ENCODE measurements around the gene PCMT1.
A peak's percentile ranks its signal among the peaks of the same experiment; 100 is the strongest.
"Not testable (repeated sequence)": the region's sequence is repeated elsewhere in the genome, so short reads cannot be mapped to it uniquely, and the experiment has no call there.

PCMT1 gene

DNA sequence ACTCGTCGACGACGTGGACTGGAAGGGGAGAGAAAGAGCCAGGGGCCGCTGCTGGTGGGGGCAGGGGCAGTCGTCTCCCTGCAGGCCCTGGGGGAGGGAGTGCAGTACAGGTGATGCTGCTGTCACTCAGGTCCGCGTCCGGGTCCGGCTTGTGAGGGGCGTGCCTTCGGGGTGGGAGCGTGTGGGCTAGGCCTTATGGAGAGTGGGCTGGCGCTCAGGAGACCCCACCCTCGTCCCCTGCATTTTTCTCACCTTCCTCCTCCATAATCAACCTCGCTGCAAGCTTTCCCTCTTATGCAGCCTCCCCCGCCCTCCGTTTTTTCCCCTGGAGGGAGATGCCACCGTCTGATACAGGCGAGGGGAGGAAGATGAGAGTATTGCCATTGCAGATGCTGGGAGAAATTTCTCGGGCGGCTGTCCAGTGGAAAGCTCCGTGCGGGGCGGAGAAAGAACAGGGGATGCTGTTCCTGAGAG lies 632 bp downstream of the PCMT1 start:
- DNase-seq (ENCODE audit: low read depth in 2 of 2): no peak

DNA sequence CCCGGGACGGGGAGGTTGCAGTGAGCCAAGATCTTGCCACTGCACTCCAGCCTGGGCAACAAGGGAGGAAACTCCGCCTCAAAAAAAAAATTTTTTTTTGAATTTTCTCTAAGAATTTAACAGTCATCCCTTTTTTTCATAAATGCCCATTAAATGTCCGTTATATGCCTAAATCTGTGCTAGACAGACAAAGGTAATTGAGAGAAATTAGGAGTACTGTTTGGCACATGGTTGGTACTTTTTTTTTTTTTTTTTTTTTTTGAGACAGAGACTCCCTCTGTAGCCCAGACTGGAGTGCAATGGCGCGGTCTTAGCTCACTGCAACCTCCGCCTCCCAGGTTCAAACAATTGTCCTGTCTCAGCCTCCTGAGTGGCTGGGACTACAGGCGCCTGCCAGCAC lies 1.7 kb downstream of the PCMT1 start:
- DNase-seq (ENCODE audit: low read depth in 2 of 2): no peak

DNA sequence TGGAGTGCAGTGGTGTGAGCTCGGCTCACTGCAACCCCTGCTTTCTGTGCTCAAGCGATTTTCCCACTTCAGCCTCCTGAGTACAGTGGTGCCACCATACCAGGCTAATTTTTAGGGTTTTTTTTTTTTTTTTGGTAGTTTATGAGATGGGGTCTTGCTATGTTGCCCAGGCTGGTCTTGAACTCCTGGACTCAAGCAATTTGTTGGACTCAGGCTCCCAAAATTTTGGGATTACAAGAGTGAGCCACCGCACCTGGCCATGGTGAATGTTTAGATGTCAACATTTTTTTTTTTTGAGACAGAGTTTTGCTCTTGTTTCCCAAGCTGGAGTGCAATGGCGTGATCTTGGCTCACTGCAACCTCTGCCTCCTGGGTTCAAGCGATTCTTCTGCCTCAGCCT lies 2.4 kb downstream of the PCMT1 start:
- DNase-seq (ENCODE audit: low read depth in 2 of 2): not testable (repeated sequence)

DNA sequence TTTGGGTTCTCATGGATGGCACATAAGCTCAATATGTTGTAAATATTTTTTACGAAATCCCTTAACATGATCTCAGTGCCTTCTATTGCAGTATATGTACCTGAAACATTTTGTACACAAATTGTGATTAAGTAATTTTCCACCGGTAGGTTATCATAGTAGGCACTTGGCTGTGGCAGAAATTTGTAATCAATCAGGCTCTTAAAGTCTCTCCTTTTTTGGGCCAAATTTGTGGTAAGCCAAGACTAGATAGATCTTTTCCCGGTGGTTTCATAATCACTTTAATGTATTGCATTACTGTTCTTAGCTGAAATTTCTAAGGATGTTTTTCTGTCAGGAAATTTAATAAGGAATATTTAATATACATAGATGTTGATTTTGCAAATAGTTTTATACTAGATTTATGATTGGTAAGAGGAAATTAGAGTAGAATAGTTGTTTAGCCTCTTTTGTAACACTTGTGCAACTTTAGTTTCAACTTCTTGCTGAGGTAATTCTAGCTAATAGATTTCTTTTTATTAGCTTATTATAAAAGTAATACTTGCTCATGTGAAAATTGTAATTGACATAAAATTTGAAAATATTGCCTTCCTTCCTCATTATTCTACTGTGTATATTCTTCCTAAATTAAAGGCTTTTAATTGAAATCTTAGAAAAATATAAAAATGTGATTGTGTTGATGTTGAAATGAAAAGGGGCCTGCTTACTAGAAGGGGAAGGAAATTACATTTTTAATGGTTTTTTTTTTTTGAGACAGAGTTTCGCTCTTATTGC lies 3.2 kb downstream of the PCMT1 start:
- DNase-seq (ENCODE audit: low read depth in 2 of 2): no peak

DNA sequence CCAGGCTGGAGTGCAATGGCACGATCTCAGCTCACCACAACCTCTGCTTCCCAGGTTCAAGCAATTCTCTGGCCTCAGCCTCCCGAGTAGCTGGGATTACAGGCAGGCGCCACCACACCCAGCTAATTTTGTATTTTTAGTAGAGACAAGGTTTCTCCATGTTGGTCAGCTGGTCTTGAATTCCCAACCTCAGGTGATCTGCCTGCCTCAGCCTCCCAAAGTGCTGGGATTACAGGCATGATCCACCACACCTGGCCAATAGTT lies 3.8 kb downstream of the PCMT1 start:
- not testable (repeated sequence) for DNase-seq (ENCODE audit: low read depth in 2 of 2)

DNA sequence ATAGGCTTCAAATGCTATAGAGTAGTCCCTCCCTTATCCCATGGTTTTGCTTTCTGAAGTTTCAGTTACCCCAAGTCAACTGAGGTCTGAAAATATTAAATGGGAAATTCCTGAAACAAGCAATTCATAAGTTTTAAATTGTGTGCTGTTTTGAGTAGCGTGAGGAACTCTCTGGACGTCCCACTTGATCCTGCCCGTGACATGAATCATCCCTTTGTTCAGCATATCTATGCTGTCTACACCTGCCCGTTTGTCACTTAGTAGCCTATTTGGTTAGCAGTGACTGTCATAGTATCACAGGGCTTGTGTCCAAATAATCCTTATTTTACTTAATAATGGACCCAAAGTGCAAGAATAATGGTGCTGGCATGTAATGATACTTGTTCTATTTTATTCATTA lies 5.0 kb downstream of the PCMT1 start:
- DNase-seq (ENCODE audit: low read depth in 2 of 2): no peak

DNA sequence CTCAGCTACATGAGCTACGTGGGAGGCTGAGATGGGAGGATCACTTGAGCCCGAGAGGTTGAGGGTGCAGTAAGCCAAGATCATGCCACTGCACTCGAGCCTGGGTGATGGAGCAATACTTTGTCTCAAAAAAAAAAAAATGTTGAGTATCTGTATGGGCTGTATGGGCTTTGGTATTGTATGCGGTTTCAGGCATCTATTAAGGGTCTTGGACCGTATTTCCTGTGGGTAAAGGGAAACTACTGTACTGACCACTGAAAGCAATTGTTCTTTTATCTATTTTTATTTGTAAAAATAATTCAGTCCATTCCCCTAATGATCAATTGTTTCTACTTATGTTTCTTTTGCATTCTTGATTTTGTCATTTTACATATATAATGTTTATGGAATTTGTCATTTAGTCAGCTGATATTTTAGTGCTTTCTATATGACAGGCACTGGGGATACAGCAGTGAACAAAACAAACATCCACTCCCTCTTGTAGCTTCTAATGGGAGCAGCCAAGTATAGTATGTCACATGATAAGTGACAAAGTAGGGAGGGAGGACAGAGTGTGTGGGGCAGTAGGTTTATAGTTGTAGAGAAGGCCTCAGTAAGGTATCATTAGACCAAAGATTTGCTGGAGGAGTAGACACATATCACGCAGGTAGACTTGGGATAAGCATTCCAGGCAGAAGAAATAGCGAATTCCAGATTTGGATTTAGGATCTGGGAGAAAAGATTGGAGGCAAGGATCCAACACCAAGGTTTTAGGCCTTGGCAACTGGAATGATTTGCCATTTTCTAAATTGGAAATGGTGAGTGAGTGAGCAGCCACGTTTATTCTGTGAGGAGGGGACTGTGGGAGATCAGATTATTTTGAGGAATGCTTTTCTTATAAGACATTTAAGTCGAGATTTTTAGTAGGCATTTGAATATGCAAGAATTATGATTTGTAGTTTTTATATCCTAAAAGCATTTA lies 6.0 kb downstream of the PCMT1 start:
- DNase-seq (ENCODE audit: low read depth in 2 of 2): no peak

DNA sequence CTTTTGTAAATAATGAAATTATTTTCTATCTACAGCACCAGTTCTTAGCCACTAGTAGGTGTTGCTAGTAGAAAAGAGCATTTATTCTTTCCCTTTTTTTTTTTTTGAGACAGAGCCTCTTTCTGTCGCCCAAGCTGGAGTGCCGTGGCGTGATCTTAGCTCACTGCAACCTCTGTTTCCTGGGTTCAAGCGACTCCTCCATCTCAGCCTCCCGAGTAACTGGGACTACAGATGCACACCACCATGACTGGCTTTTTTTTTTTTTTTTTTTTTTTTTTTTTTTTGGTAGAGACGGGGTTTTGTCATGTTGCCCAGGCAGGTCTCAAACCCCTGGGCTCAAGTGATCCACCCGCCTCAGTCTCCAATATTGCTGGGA lies 6.7 kb downstream of the PCMT1 start:
- no peak for DNase-seq (ENCODE audit: low read depth in 2 of 2)

DNA sequence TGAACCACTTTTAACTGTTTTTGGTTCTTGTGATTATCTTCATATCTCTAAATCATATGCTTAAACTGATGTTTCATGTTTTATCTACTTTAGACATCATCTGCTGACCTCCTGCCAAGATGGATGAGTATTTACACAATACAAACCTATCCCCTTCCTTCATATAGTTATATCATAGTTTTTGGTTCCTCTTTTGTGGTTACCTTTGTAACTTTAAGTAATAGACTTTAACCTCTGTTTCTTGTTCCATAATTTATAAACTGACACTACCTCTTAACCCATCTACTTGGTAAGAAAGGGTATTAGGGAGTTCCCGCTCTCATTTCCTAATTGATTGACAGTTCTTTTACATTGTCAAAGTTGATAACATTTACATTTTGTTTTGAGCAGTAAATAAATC lies 11.9 kb downstream of the PCMT1 start:
- DNase-seq (ENCODE audit: low read depth in 2 of 2): no peak

DNA sequence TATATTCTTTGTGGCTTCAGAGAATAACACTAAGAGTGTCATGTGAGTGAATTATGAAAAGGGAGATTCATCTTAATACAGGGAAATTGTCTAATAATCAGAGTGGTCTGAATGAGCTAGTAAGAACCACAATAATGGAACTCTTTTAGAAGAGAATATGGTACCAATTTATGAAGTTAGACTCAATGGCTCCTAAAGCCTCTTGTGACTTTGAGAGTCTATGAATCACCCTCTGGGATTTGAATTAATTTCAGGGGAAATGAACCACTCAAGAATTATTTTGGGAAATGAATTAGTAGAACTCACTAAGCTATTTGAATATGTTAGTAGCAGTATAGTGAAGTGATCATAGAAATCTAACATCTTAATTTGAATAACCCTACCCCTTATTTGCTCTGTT lies 14.3 kb downstream of the PCMT1 start:
- DNase-seq (ENCODE audit: low read depth in 2 of 2): peak in 1 of 2 experiments; percentile 15

DNA sequence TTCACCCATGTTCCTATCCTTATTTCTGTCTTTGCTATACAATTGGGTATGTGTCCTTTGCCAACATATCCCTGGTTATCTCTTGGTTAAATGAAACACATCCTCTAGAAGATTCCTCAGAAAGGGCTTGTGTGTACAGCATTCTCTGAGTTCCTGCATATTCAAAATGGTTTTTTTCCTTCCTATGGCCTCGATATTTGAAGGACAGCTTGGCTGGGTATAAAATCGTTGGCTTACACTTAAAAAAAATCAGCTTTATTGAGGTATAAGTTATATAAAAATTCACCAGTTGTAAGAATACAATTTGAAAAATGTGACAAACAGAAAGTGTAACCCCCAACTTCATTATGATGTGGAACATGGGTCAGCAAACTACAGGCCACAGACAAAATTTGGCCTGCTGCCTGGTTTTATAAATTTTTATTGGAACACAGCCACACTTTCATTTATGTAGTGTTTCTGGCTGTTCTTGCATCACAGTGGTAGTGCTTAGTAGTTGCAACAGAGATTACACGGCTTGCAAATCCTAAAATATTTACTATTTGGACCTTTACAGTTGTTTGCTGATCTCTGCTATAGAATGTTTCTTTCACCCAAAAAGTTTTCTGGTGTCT lies 16.7 kb downstream of the PCMT1 start:
- no peak for DNase-seq (ENCODE audit: low read depth in 2 of 2)

DNA sequence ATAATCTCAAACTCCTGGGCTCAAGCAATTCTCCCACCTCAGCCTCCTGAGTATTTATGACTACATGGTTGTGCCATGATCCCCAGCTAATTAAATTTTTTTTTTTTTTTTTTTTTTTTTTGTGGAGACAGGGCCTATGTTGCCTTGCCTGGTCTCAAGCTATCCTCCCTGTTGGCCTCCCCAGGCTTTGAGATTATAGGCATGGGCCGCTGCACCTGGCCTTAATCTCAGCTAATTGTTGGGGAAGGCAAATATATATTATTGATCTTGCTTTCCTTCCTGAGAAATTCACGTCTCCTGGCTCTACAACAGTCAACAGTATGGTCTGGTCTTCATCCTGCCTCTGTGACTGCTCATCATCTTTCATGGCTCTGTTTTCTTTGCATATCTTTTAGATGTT lies 20.1 kb downstream of the PCMT1 start:
- DNase-seq (ENCODE audit: low read depth in 2 of 2): no peak

DNA sequence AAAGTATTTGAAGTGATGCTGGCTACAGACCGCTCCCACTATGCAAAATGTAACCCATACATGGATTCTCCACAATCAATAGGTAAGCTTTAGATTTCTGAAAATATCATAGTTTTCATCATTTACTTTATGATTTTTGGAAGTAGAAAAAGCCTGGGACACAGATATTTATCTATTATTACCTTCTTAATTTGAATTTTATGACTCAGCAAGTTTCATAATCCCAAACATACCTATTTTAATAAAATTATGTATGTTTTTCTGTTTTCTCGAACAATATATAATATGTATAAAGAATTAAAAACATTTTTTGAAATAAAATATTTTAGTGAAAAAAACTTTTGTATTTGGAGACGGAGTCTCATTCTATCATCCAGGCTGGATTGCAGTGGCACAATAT lies 21.6 kb downstream of the PCMT1 start:
- no peak for DNase-seq (ENCODE audit: low read depth in 2 of 2)

DNA sequence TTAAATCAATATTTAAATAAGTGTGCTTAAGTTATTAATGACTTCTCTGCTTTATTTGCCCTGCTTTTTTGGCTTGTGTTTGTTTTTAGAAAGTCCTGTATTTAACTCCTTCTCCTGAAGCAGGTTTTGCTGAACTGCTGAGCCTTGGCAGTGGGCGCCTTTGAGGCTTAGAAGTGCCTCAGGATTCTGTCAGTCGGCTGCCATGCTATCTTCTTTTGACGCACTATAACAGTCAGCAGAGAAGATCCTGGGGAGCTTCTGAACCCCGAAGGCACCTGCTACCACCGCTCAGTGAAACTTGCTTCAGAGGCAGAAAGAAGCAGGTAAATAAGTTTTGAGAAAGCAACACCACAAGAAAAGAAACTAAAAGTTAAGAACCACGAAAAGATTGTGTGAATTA lies 22.4 kb downstream of the PCMT1 start:
- DNase-seq (ENCODE audit: low read depth in 2 of 2): no peak

DNA sequence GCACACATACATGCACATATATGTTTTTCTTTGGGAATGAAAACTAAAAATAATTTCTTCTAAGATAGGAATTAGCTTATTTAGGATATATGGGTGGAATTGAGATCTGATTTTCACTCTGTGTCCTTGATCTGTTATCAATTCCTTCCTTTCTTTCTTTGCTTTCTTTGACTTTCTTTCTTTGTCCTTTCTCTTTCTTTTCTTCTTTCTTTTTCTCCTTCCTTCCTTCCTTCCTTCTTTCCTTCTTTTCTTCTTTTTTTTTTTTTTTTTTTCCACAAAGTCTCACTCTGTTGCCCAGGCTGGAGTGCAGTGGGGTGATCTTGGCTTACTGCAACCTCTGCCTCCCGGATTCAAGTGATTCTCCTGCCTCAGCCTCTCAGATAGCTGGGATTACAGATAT lies 28.1 kb downstream of the PCMT1 start:
- DNase-seq (ENCODE audit: low read depth in 2 of 2): no peak

DNA sequence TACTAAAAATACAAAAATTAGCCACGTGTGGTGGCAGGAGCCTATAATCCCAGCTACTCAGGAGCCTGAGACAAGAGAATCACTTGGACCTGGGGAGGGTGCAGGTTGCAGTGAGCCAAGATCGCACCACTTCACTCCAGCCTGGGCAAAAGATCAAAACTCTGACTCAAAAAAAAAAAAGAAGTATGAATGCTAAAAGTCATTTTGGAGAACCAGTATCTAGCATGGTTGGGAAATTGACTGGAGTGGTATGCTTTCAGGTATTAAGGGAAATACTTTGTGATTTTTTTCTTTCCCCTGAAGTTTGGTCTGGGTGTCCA lies 30.1 kb downstream of the PCMT1 start:
- no peak for DNase-seq (ENCODE audit: low read depth in 2 of 2)

DNA sequence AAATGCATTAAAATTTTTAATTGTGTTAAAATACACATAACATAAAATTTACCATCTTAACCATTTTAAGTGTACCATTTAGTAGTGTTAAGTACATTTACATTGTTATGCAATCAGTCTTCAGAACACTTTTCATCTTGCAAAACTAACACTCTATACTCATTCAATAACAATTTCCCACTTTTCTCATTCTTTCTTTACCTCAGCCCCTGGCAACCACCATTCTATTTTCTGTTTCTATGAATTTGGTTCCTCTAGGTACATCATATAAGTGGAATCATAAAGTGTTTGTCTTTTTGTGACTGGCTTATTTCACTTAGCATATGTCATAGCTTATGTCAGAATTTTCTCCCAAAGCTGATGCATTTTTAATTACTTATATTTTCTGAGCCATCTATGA lies 32.2 kb downstream of the PCMT1 start:
- DNase-seq (ENCODE audit: low read depth in 2 of 2): no peak

DNA sequence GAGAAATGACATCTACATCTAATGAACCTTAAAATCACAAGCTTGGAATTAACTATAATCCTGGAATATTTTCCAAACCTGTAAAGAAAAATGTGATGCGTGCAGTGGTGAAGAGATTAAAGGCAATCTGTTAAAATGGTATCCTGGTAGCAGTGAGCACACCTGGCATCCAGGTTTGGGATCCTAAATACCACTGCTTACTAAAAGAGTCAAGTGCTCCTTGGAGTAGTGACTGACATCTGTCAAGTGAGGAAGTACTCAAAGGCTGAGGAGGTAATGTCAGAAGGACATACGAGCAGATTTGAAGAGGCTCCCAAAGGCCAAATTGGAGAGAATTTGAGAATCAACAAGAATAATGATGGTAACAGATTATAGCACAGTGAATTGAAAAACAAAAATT lies 32.8 kb downstream of the PCMT1 start:
- DNase-seq (ENCODE audit: low read depth in 2 of 2): no peak

DNA sequence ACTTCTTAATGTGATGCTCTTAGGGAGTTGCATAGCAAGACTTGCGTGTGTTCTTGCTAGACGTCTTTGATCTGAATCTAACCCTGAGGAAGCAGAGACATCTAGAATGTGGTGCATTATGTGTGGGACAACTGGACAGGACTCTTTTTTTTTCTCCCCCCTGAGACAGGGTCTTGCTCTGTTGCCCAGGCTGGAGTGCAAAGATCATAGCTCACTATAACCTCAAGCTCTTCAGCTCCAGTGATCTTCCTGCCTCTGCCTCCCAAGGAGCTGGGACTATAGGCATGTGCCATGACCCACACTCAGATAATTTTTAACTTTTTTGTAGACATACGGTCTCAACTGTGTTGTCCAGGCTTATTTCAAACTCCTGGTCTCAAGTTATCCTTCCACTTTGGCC lies 34.0 kb downstream of the PCMT1 start:
- no peak for DNase-seq (ENCODE audit: low read depth in 2 of 2)

DNA sequence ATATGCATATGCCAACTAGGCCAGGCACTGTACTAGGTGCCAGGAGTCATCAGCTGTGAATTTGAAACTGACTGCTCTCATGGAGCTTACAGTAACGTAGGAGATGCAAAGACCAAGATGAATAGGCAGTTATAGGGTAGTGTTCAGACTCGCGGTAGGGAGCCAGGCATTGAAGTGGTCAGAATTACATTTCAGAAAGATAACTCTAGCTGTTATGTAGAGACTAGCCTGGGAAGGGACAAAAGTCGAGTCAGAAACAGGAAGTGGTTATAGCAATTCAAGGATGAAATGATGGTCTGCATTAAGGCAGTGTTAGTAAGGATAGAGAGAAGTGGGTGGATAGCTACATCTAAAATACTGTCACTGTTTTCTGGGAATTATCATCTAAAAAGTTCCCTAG lies 56.6 kb downstream of the PCMT1 start:
- no peak for DNase-seq (ENCODE audit: low read depth in 2 of 2)

DNA sequence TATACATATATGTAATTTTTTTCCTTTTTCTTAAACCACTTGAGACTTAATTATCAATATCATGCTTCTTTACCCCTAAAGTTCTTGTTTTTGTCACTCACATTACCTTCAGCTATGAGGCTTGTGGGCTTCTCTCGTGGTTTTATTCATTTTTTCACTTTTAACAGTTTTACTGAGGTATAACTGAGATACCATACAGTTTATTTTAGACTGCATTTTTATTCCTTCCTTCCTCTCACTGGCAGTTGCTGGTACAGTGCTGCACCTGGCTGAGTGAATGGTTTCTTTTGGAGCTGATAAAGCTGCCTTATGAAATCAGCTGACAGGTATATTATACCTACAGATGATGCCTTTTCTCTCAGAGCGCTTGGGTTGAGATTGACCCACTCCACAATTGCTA lies 60.3 kb downstream of the PCMT1 start:
- no peak for DNase-seq (ENCODE audit: low read depth in 2 of 2)

DNA sequence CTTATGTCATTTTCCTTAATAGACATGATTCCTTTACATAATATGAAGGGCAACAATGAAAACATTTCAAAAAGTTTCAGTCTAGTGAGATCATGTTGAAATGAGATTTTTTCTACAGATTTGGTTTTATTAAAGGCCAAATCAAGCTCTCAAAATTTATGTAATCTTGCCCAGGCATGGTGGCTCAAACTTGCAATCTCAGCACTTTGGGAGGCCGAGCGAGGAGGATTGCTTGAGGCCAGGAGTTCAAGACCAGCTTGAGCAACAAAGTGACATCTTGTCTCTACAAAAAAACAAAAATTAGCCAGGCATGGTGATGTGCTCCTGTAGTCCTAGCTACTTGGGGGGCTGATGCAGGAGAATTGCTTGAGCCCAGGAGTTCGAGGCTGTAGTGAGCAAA lies 63.8 kb downstream of the PCMT1 start:
- no peak for DNase-seq (ENCODE audit: low read depth in 2 of 2)

DNA sequence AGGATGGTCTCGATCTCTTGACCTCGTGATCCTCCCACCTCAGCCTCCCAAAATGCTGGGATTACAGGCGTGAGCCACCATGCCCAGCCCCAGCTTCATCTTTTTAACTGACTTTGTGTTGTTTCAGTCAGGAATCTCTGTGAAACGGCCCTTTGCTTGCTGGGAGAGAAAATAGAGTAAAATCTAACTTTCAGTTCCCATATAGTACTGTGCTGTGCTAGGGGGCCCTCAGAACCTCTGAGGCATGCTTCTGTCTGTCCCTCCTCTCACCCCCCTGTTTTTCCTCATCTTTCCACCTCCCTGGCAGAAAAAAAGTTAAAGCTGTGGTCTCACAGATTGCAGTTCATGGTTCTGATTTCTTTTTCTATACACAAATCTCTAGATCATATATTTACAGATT lies 66.2 kb downstream of the PCMT1 start:
- DNase-seq (ENCODE audit: low read depth in 2 of 2): no peak

Measured in fibroblast of skin of left biceps (primary cell).